Measurements from ENCODE around the gene SUSD6.

SUSD6 gene, protein sequence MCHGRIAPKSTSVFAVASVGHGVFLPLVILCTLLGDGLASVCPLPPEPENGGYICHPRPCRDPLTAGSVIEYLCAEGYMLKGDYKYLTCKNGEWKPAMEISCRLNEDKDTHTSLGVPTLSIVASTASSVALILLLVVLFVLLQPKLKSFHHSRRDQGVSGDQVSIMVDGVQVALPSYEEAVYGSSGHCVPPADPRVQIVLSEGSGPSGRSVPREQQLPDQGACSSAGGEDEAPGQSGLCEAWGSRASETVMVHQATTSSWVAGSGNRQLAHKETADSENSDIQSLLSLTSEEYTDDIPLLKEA

GRCh38 chr14:69611172-69612013, at the start of gene SUSD6:
TSS of gene SUSD6 (plus strand) at chr14:69611596. CDS start at chr14:69658593, 46,997 bp downstream.
- Histone ChIP-seq H3K4me3 (ENCODE audit: low read depth in 1 of 5, low read length in 5 of 5) (peak within 1 kb of the TSS; percentile 84 to 92 (median 91)), H3K9ac (ENCODE audit: low read length in 5 of 5) (peak within 1 kb of the TSS; percentile 88 to 97 (median 91)), H3K4me1 (ENCODE audit: control insufficient read depth in 5 of 5, insufficient read depth in 5 of 5, low read length in 5 of 5) (peaks cover 23 to 69% (median 63%) of the 10 kb centered on the region in 5 donors), H3K36me3 (ENCODE audit: control insufficient read depth in 5 of 5, insufficient read depth in 5 of 5, low read length in 5 of 5) (no peaks in the 10 kb centered on the region), H3K9me3 (ENCODE audit: control insufficient read depth in 5 of 5, low read length in 5 of 5) (no peaks in the 10 kb centered on the region), H3K27ac (ENCODE audit: low read depth, low read length) (peak within 1 kb of the TSS; percentile 98), H3K27me3 (ENCODE audit: control insufficient read depth in 5 of 5, insufficient read depth in 4 of 5, low read length in 5 of 5) (no peaks in the 10 kb centered on the region)

- Histone ChIP-seq H3K27me3 (ENCODE audit: control insufficient read depth in 5 of 5, insufficient read depth in 4 of 5, low read length in 5 of 5) (peaks cover 11 to 38% (median 26%) of the 10 kb centered on the region in 5 donors), H3K9me3 (ENCODE audit: control insufficient read depth in 5 of 5, low read length in 5 of 5) (no peaks in the 10 kb centered on the region), H3K36me3 (ENCODE audit: control insufficient read depth in 5 of 5, insufficient read depth in 5 of 5, low read length in 5 of 5) (no peaks in the 10 kb centered on the region), H3K4me1 (ENCODE audit: control insufficient read depth in 5 of 5, insufficient read depth in 5 of 5, low read length in 5 of 5) (no peaks in the 10 kb centered on the region), H3K9ac (ENCODE audit: low read length in 5 of 5) (no peak overlapping the region), H3K27ac (ENCODE audit: low read depth, low read length) (no peak overlapping the region), H3K4me3 (ENCODE audit: low read depth in 1 of 5, low read length in 5 of 5) (no peak overlapping the region)
Observed at GRCh38 chr14:69561893-69562292, 49.5 kb upstream of the SUSD6 start.

DNA sequence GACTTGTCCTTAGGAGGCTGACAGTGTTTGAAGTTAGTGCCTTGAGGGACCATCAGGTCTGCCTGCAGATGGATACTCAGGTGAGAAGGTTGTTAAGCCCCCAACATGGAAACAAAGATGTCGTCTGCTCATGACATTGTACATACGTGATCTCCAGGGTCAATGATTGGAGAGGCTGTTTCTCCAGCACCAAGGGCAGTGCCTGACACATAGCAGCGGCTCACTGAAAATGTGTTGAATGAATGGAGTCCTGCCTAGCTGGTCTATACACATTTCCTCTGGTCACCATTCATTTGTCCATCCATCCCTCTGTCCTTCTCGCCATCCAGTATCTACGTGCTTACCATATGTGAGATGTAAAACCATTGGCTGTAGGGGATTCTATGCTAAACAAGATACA, 43.8 kb upstream of the SUSD6 start:
- Histone ChIP-seq H3K4me1 (ENCODE audit: control insufficient read depth in 5 of 5, insufficient read depth in 5 of 5, low read length in 5 of 5) (peaks cover 0 to 14% (median 12%) of the 10 kb centered on the region in 5 donors), H3K27ac (ENCODE audit: low read depth, low read length) (no peak overlapping the region), H3K27me3 (ENCODE audit: control insufficient read depth in 5 of 5, insufficient read depth in 4 of 5, low read length in 5 of 5) (peaks cover 18 to 63% (median 57%) of the 10 kb centered on the region in 5 donors), H3K36me3 (ENCODE audit: control insufficient read depth in 5 of 5, insufficient read depth in 5 of 5, low read length in 5 of 5) (no peaks in the 10 kb centered on the region), H3K4me3 (ENCODE audit: low read depth in 1 of 5, low read length in 5 of 5) (no peak overlapping the region), H3K9me3 (ENCODE audit: control insufficient read depth in 5 of 5, low read length in 5 of 5) (peaks cover 0 to 2% (median 0%) of the 10 kb centered on the region in 5 donors), H3K9ac (ENCODE audit: low read length in 5 of 5) (no peak overlapping the region)

DNA sequence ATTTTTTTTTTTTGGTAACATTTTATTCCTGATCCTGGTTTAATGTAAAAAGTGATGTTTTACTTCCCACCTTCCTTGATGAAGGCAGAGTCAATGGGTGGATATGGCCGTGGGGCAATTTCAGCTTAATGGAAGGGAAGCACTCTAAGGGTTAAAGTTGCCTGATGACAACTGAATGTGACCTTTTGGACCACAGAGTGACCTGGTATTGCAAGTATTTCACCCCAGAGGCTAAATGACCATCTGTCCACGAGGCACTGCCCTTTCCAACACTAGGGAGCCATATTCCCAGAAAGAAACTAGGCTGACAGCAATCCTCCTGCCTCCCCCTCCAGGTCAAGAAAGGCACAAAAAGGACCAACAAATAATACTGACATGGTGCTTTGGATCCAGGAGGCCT, 41.5 kb upstream of the SUSD6 start:
- Histone ChIP-seq H3K27ac (ENCODE audit: low read depth, low read length) (no peak overlapping the region), H3K4me1 (ENCODE audit: control insufficient read depth in 5 of 5, insufficient read depth in 5 of 5, low read length in 5 of 5) (peaks cover 0 to 36% (median 31%) of the 10 kb centered on the region in 5 donors), H3K9me3 (ENCODE audit: control insufficient read depth in 5 of 5, low read length in 5 of 5) (peaks cover 0 to 3% (median 0%) of the 10 kb centered on the region in 5 donors), H3K4me3 (ENCODE audit: low read depth in 1 of 5, low read length in 5 of 5) (no peak overlapping the region), H3K36me3 (ENCODE audit: control insufficient read depth in 5 of 5, insufficient read depth in 5 of 5, low read length in 5 of 5) (no peaks in the 10 kb centered on the region), H3K9ac (ENCODE audit: low read length in 5 of 5) (no peak overlapping the region), H3K27me3 (ENCODE audit: control insufficient read depth in 5 of 5, insufficient read depth in 4 of 5, low read length in 5 of 5) (peaks cover 36 to 73% (median 64%) of the 10 kb centered on the region in 5 donors)

DNA sequence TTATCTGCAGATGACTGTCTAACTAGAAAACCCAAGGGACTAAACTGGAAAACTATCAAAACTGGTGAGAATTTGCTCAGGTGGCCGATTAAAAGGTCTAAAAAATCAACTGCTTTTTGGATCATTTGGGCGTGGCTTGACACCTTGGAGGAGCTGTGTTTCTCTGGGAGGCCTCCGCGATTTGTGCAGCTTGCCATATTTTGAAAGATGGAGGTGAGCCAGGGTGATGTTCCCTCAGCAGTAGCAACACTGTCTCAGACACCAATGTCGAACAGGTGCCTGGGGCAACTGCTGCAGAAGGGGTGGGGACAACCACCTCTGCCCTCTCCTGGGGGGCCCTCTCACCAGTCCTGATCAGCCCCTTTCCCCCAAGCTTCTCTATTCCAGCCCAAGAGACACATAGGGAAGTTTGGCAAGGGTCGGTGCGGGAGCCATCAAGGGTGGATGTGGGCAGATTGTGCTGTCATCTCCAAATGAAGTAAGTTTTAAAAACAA, 40.5 kb upstream of the SUSD6 start:
- Histone ChIP-seq H3K9me3 (ENCODE audit: control insufficient read depth in 5 of 5, low read length in 5 of 5) (peaks cover 0 to 3% (median 0%) of the 10 kb centered on the region in 5 donors), H3K4me3 (ENCODE audit: low read depth in 1 of 5, low read length in 5 of 5) (no peak overlapping the region), H3K9ac (ENCODE audit: low read length in 5 of 5) (no peak overlapping the region), H3K4me1 (ENCODE audit: control insufficient read depth in 5 of 5, insufficient read depth in 5 of 5, low read length in 5 of 5) (peaks cover 0 to 38% (median 31%) of the 10 kb centered on the region in 5 donors), H3K36me3 (ENCODE audit: control insufficient read depth in 5 of 5, insufficient read depth in 5 of 5, low read length in 5 of 5) (no peaks in the 10 kb centered on the region), H3K27me3 (ENCODE audit: control insufficient read depth in 5 of 5, insufficient read depth in 4 of 5, low read length in 5 of 5) (peaks cover 36 to 63% (median 59%) of the 10 kb centered on the region in 5 donors), H3K27ac (ENCODE audit: low read depth, low read length) (no peak overlapping the region)

DNA sequence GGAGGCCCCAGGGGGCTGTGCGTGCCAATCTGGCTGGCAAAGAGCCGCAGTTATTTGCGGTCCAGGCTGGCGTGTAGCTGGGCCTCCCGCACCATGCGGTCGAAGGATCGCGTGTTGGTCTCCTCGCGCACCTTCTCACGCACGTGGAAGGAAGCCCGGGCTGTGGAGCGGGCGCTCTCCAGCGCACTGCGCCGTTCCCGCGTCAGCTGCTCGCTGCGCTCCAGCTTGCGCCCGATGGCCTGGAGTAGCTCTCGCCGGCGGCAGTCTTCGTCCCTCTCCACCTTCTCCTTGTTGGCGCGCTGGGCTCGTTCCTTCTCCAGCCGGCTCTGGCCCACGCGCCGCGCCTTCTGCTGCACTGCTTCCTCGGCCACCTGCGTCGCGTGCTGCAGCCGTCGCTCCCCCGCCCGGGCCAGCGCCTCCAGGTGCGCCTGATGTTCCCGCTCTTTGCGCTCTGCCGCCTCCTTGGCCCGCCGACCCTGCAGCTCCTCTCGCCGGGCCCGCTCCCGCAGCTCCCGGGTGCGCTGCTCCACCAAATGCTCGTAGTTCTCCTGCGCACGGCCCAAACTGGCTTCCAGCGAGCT, 39.9 kb upstream of the SUSD6 start:
- H3K27ac ChIP-seq (ENCODE audit: low read depth, low read length), result no peak overlapping the region
- H3K36me3 ChIP-seq (ENCODE audit: control insufficient read depth in 5 of 5, insufficient read depth in 5 of 5, low read length in 5 of 5), result no peaks in the 10 kb centered on the region
- H3K9me3 ChIP-seq (ENCODE audit: control insufficient read depth in 5 of 5, low read length in 5 of 5), result peaks cover 0 to 3% (median 0%) of the 10 kb centered on the region in 5 donors
- peaks cover 0 to 38% (median 31%) of the 10 kb centered on the region in 5 donors for H3K4me1 ChIP-seq (ENCODE audit: control insufficient read depth in 5 of 5, insufficient read depth in 5 of 5, low read length in 5 of 5)
- peaks cover 36 to 66% (median 63%) of the 10 kb centered on the region in 5 donors for H3K27me3 ChIP-seq (ENCODE audit: control insufficient read depth in 5 of 5, insufficient read depth in 4 of 5, low read length in 5 of 5)
- H3K9ac ChIP-seq (ENCODE audit: low read length in 5 of 5), result no peak overlapping the region
- peak overlapping the region in 4 of 5 donors; percentile 54 to 68 (median 62) for H3K4me3 ChIP-seq (ENCODE audit: low read depth in 1 of 5, low read length in 5 of 5)

- no peaks in the 10 kb centered on the region for H3K36me3 ChIP-seq (ENCODE audit: control insufficient read depth in 5 of 5, insufficient read depth in 5 of 5, low read length in 5 of 5)
- peaks cover 36 to 65% (median 62%) of the 10 kb centered on the region in 5 donors for H3K27me3 ChIP-seq (ENCODE audit: control insufficient read depth in 5 of 5, insufficient read depth in 4 of 5, low read length in 5 of 5)
- peak overlapping the region in 4 of 5 donors; percentile 54 to 68 (median 62) for H3K4me3 ChIP-seq (ENCODE audit: low read depth in 1 of 5, low read length in 5 of 5)
Observed at GRCh38 chr14:69572030-69572840, 39.2 kb upstream of the SUSD6 start.

GRCh38 chr14:69572841-69573135, 38.6 kb upstream of the SUSD6 start:
- Histone ChIP-seq H3K4me3 (ENCODE audit: low read depth in 1 of 5, low read length in 5 of 5) (peak overlapping the region in 4 of 5 donors; percentile 17 to 68 (median 58)), H3K9ac (ENCODE audit: low read length in 5 of 5) (no peak overlapping the region), H3K4me1 (ENCODE audit: control insufficient read depth in 5 of 5, insufficient read depth in 5 of 5, low read length in 5 of 5) (peaks cover 0 to 38% (median 31%) of the 10 kb centered on the region in 5 donors), H3K27me3 (ENCODE audit: control insufficient read depth in 5 of 5, insufficient read depth in 4 of 5, low read length in 5 of 5) (peaks cover 34 to 61% (median 57%) of the 10 kb centered on the region in 5 donors), H3K27ac (ENCODE audit: low read depth, low read length) (no peak overlapping the region), H3K9me3 (ENCODE audit: control insufficient read depth in 5 of 5, low read length in 5 of 5) (peaks cover 0 to 3% (median 0%) of the 10 kb centered on the region in 5 donors), H3K36me3 (ENCODE audit: control insufficient read depth in 5 of 5, insufficient read depth in 5 of 5, low read length in 5 of 5) (no peaks in the 10 kb centered on the region)

More at GRCh38 chr14:69572030-69572840, 39.2 kb upstream of the SUSD6 start:
- Histone ChIP-seq H3K9ac (ENCODE audit: low read length in 5 of 5) (no peak overlapping the region), H3K27ac (ENCODE audit: low read depth, low read length) (no peak overlapping the region), H3K4me1 (ENCODE audit: control insufficient read depth in 5 of 5, insufficient read depth in 5 of 5, low read length in 5 of 5) (peaks cover 0 to 38% (median 31%) of the 10 kb centered on the region in 5 donors), H3K9me3 (ENCODE audit: control insufficient read depth in 5 of 5, low read length in 5 of 5) (peaks cover 0 to 3% (median 0%) of the 10 kb centered on the region in 5 donors)

DNA sequence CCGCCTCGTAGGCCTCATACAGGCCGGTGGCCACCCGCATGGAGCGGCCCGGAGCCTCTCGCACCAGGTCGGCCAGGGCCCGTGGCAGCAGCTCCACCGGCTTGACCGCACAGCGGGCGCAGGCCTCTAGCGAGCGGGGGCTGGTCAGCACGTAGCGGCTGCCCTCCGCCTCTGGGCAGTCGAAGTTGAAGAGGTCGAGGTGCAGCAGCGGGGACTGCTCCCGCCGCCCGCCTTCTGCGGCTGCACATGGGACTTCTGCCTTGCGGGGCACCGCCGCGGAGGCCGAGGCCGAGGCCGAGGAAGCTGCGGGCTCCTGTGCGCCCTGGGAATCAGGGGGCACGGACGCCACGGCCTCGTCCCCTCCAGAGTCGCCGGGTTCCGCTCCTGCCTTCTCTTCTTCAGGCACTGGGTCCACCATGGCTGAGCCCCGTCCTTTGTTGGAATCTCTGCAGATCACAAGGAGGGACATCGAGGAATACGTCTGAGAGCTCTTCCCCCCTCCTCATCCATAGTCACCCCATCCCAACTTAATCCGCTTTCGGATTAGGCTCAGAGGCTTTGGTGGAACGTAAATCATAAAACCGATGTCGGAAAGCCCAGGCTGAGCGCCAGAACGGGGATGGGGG, 38.1 kb upstream of the SUSD6 start:
- Histone ChIP-seq H3K9ac (ENCODE audit: low read length in 5 of 5) (no peak overlapping the region), H3K27me3 (ENCODE audit: control insufficient read depth in 5 of 5, insufficient read depth in 4 of 5, low read length in 5 of 5) (peaks cover 33 to 61% (median 53%) of the 10 kb centered on the region in 5 donors), H3K9me3 (ENCODE audit: control insufficient read depth in 5 of 5, low read length in 5 of 5) (peaks cover 0 to 3% (median 0%) of the 10 kb centered on the region in 5 donors), H3K4me3 (ENCODE audit: low read depth in 1 of 5, low read length in 5 of 5) (peak overlapping the region in 2 of 5 donors; percentile 26 to 62), H3K27ac (ENCODE audit: low read depth, low read length) (no peak overlapping the region), H3K36me3 (ENCODE audit: control insufficient read depth in 5 of 5, insufficient read depth in 5 of 5, low read length in 5 of 5) (no peaks in the 10 kb centered on the region), H3K4me1 (ENCODE audit: control insufficient read depth in 5 of 5, insufficient read depth in 5 of 5, low read length in 5 of 5) (peaks cover 0 to 38% (median 31%) of the 10 kb centered on the region in 5 donors)
